Left ventricle myocardium superior (tissue), 1 donor: Measurements from ENCODE around the gene ARAP3. TPM values are rescaled to one million over a fixed set of nuclear protein-coding genes. Genes with fewer than 3 reads are reported as not detected.

Source experiments
- ATAC-seq: fragments of 200-7000 bp; cut with Tn5 transposase; one replicate; pipeline ENCODE4 v1.9.1; 2020; ENCODE audit warnings: mild to moderate bottlenecking, moderate library complexity
- DNase-seq: peaks from one replicate; pipeline ENCODE4 v3.0.0-alpha.2; 2020
- intact Hi-C: fragments of 100-400 bp; cut with micrococcal nuclease; formaldehyde crosslinking; loops from one replicate; pipeline ENCODE4 v1.11.0; 2022
- total RNA-seq: library from RNA; stranded (reverse); fragmentation: NEBNext Ultra II Directional; extraction: Animal tissue kit (Norgen Biotek cat#: 25700); gene quantifications from one replicate; pipeline ENCODE4 v1.2.1, GENCODE V29; 2021
- donor health status: DM: no; HTN: yes; CAD: no; lungs with severe emphysema.

Gene ARAP3
- total RNA-seq, 1 donor from 2014 or later = 13.2 TPM

DNA sequence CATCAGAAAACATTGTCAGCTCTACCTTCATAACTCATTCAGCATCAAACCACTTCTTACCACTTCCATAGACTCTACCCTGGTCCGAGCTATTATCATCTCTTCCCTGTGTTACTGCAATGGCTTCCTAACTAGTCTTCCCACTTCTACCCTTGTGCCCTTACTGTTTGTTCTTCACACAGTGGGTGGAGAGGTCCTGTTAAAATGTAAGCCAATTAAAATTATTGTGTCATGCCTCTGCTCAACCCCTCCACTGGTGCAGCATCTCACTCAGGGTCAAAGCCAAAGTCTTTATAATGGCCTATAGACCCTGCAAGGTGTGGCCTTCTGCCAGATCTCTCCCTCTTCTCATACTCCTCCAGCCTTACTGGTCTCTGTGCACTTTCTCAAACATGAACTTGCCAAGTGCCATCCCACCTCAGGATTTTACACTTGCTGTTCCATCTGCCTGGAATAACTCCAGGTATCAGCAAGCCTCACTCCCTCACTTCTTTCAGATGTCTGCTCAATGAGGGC, 22.8 kb upstream of the ARAP3 start:
- intact Hi-C loops = loop anchor here (10.0 kb wide), 1 partner anchor 60 kb away; no protein-coding TSS in a partner anchor
- ATAC-seq = no peak
- no peak for DNase-seq

DNA sequence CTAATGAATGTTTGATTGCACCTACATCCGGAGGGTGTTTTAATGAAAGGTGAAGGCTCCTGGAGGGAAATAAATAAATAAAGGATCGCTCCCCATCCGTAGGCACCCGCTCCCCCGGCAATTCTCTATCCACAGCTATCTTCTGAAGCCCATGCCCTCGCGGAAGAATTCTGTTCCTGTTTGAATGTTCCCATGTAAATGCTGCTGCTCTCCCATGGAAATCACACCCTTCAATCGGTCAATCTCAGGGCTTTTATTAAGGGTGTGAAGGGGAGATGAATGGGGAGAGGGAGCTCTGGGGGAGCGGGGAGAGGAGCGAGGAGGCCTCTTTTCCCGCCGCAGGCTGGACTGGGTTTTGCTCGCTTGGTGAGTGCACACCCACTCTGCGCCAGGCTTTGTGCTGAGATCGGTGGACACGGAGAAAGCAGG, 21.1 kb upstream of the ARAP3 start:
- intact Hi-C loops = loop anchor here (2.0 to 10.0 kb wide), 2 partner anchors 62 to 176 kb away; partner anchors contain the start of gene PCDH1
- no peak for ATAC-seq
- no peak for DNase-seq

DNA sequence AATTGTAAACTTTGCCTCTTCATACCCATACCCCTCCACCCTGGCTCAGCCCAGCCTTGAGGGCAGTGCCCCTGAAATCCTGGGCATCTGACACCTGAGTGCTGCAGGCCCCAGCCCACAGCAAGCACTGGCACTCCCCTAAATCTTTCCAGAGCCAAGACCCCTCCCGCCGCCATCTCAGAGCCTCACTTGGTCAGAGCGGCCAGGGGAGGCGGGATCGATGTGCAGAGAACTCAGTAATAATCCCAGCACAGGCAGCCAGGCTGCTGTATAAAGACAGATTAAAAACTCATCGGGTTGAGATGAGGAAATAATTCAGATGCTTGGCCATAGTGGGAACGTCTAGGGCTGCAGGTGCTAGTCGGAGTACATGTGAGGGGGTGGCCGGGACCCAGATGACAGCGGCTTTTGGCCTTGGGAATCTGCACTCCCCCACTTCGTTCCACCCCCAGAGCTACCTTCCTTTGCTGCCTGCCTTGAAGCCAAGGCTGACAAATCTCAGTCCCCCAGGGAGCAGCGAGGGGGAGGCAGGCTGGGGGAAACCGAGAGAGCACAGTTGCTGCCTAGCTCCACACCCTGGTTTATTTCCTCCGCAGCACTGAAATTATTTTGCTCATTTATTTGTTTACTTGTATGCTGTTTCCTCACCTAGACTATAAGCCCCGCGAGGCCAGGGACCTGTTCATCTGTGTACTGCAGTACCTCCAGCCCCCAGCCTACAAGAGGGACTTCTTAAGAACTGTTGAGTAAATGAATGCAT, 19.5 kb upstream of the ARAP3 start:
- ATAC-seq = peak; percentile 14
- intact Hi-C loops = loop anchor here (2.0 to 10.0 kb wide), 2 partner anchors 63 to 177 kb away; partner anchors contain the start of gene PCDH1
- no peak for DNase-seq

DNA sequence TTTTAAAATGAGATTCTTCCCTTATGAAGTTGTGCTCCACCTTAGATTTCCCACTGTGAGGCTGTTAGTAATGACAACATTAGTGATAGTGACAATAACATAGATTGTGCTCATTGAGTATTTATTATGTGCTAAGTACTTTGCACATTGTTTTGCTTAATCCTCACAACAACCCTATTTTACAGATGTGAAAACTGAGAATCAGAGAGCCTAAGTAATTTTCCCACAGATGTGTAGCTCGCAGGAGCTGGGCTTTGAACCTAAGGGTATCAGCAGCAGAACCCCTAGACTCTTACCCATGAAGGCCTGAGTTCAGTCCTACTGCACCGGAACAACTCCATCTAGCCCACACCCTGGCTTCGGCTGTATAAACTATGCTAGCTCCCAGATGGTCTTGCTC, 15.6 kb upstream of the ARAP3 start:
- intact Hi-C loops = loop anchor here (5.0 kb wide), 1 partner anchor 260 kb away; the partner anchor contains the start of gene PCDH12
- ATAC-seq (no peak), DNase-seq (no peak)

DNA sequence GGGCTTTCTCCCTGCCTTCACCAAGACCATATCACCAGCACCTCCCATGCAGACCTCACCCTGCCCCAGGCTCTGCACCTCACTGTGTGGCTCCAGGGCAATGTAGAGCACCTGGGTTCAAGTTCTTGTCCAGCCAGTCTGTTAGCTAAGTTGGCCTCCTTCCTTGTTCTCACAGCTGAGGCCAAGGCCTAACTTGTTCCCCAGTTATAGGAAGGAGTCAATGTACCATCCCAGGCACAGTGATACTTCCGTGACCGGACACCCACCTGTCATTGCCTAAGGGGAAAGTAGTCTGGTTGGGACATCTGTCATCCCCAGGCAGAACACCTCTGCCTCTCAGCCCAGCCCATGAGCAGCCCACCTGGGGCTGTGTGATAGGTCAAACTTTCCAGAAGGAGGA, 14.4 kb upstream of the ARAP3 start:
- no peak for ATAC-seq
- no peak for DNase-seq
- intact Hi-C loops = loop anchor here (5.0 kb wide), 1 partner anchor 261 kb away; the partner anchor contains the start of gene PCDH12

DNA sequence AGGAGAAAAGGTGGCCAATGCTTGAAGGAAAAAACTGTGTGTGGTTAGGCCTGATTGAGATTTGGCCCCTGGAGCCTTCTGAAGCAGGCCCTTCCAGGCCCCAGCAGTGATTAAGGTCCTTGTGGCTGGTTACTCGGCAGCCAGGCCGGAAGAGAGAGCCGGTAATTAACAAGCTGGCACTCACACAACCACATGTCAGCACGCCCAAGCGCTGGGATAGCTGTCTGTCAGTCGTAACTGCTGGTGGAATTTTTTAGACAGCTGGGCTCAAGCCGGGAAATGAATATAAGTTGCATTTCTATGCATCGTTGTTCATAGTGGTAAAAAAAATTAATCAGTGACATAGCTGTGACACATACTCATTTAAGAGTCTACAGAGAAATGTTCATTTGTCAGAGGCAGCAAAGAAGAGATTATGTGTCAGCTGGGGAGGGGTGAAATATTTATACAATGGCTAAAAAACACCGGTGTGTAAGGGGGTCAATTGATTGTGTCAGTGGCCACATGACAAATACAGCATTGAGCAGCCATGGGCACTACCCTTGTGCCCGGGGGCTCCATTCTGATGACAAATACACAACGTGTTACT, 13.7 kb upstream of the ARAP3 start:
- intact Hi-C loops = loop anchor here (5.0 kb wide), 1 partner anchor 262 kb away; the partner anchor contains the start of gene PCDH12
- DNase-seq (peak; percentile 78), ATAC-seq (peak; percentile 88)

DNA sequence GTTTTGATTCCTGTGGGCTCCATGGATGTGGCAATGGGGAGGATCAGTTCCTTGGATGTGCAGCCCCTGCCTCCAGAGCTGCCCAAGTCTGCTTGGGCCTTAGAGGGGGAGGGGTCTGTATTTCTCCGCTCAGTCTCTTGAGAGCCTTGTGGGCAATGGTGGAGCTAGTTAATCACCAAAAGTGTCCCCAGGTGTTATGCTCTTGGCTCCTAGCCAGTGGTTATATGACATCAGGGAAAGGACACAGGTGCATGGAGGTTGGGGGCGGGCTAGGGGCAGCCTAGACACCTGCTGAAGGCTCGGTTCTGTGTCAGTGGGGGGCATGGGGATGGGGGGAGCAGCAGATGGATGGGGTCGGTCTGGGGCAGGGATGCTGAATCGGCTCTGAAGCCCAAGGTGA, 12.4 kb upstream of the ARAP3 start:
- intact Hi-C loops = no loop called here
- DNase-seq (no peak), ATAC-seq (no peak)

DNA sequence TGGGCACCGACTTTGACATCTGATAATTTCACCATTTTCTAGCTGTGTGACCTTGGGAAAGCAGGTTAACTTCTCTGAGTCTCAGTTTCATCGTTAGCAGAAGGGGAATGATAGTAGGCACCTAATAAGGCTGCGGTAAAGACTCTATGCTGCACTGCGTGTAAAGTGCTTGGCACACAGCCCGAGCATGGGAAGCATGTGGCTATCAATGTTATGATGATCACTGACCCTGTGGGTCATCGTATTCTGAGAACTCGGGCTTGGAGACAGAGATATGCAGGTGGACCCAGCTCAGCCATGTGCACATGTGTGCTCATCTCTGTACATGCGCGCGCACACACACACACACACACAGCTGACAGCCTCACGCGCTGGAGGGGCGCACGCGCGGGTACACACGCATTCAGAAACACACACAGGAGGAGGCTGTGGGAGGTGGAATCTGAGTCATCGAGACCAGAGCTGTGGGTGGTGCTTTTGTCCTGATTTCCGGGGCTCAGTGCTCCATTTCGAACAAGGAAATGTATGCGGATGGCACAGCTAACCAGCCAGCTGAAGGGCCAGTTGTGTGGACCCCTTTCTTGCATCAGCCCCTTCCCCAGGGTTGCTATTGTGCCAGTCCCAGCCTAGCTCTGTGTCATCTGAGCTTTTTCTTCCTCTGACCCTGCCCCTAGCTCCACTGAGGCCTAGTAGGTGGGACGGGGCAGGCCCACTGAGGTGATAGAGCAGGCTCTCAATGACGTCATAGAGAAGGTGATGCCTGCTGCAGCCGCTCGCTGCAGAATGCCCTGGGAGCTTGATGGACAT, 11.1 kb upstream of the ARAP3 start:
- DNase-seq (no peak), ATAC-seq (no peak)
- intact Hi-C loops = no loop called here

DNA sequence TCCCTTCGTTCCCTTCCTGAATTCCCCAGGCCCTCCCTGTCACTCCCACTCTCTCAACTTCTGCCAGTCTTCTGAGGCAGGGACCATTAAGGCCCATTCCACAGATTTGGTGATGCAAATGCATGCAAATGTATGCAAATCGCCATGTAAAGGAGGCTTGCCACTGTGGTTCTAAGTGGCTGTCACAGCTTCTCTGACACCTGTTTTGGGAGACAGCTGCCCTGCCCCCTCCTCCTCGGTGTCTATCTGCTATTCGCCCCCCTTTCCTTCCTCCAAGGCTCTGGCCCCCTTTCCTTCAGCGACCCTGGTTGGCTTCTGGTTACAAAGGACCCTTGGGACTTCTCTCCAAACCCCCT, 10.5 kb upstream of the ARAP3 start:
- intact Hi-C loops = no loop called here
- no peak for ATAC-seq
- DNase-seq = no peak

DNA sequence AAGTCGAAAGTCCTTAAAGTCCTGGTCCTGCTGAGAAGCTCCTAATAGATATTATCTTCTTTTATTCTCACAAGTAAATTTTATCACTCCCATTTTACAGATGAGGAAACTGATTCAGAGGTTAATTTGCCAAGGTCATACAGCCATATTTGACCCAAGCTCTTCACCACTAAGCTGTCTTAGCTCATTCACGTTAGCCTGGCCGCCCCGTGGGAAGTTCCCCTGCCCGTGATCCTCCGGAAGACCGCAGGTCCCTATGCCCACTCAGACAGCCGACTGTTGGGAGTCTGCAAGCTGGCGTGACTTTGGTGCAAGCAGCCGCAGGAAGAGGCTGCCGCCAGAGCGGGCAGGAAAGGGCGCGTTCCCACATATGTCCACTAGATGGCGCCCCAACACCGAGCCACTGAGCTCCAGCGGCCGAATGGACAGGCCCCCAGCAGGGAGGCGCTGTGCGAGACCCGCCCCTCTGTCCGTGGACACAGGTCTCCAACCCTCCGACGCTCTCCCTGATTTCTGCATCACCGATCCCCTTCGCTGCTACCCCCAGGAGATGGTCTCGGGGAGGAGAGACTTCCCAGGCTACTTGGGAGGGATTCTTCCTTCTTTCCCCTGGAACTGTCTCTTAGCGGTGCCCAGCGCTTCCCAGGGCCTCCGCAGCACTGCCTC, 10.0 kb upstream of the ARAP3 start:
- intact Hi-C loops = no loop called here
- DNase-seq (peak; percentile 91), ATAC-seq (peak; percentile 90)

DNA sequence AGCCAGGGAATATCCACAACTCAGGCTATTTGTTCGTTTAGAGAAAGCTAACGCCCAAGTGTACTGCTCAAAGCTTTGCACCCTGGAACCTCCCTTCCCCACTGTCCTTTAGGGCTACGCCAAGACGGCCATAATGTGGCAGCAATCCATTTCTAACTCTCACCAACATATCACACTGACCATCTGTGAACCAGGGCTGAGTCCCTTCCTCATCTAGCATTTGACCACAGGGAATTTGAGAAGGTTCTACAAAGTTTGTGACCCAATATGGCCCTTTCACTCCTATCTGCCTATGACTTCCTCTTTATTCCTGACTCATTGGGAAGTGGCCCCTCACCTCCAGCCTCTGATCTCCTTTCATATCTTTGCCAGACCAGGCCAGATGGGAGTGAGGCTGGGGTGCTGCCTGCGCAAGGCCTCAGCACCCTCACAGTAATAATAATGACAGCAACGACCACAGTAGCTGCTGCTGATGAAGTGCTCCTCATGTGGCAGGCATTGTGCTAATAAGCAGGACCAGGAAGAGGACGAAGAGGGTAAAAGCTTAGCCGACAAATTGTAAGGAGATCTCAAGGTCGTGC, 9.3 kb upstream of the ARAP3 start:
- intact Hi-C loops = no loop called here
- ATAC-seq = no peak

DNA sequence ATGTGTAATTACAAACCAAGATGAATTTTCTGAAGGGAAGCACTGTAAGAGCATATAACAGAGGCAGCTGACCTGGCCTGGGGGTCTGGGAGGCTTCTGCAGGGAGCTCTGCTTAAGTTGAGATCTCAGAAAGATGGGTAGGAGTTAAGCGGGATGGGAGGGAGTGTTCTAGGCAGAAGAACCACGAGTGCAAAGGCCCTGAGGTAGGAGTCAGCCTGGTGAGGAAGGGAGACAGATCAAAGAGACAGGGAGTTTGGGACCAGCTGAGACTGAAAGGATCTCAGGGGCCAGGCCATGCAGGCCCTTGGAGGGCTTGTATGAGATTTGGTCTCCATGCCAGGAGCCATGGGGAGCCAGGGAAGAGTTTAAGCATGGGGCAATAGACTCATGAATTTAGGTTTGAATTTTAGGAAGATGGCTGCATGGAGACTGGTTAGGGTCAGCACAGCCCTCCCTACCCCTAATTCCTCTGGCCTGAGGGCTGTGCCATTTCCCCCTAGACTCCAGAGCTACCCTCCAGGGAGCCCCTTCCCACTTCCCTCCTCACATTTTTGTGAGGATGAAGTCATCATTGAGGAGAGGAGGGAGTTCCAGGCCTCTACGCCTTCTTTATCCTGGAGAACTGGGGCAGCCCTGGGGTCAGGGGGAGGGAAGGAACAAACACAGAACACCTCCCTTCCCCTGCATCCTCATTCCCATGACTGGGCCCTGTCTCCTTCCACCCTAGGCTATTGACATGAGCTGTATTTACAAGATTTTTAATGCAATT, 4.8 kb upstream of the ARAP3 start:
- no peak for ATAC-seq
- no peak for DNase-seq
- intact Hi-C loops = no loop called here

More for the DNA sequence above, 9.3 kb upstream of the ARAP3 start:
- no peak for DNase-seq

DNA sequence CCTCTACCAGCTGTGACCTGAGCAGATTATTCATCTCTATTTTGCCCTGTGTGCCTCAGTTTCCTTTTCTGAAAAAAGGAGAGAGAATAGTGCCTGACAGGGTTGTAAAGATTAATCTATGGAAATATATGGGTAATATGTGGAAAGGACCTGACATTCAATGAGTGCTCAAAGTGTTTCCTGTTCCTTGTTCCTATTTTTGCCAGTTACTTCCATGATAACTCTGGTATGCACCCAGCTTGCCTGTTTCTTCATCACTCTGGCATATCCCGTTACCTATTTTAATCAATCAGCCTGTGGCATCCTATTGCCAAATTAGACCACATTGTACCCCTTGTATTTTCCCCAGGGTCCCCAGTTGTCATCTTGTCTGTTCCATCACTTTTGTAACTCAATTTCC, 3.6 kb upstream of the ARAP3 start:
- ATAC-seq (no peak), DNase-seq (no peak)
- intact Hi-C loops = no loop called here

DNA sequence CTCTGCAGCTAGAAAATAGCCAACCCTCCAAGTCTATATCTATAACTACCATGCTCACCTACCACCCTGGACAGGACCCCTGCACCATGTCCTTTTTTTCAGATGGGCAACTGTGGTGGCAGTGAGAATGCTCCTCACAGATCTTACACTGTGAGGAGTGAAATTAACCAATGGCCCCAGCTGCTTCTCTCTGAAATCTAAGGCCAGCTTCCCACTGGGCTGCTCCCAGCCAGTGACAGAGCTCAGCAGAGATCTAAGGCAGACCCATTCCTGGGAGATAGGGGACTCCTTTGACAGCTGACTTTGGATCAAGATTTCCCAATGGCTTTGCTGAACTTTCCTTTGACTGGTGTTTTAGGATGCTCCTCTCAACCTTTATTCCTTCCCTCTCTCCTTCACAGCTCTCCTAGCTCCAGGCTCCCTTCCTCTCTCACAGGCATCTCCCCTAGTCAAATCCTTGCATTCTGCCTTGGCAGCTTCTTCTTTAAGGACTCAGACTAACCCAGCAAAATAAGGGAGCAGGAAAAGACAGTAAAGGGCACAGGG, 1.6 kb upstream of the ARAP3 start:
- intact Hi-C loops = no loop called here
- no peak for ATAC-seq

DNA sequence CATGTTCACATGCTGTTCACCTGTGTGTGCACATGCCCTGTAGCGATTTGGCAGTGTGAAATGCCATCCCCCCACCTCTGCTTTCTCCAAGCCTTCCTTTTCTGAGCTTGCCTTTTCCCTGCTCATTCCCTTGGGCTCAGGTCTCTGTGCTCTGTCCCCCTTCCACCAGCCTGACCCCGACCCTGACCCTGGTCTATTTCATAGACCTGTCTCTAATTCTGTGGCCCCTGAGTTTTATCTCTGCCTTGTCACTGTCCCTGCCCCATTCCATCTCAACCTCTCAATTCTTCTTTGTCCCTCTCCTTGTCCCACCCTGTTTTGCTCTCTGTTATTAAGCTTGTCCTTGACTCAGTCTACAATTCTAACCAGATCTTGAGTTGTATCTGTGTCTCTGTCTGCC, 735 bp downstream of the ARAP3 start:
- no peak for ATAC-seq
- DNase-seq = no peak
- intact Hi-C loops = no loop called here

More for the DNA sequence above, 1.6 kb upstream of the ARAP3 start:
- no peak for DNase-seq

DNA sequence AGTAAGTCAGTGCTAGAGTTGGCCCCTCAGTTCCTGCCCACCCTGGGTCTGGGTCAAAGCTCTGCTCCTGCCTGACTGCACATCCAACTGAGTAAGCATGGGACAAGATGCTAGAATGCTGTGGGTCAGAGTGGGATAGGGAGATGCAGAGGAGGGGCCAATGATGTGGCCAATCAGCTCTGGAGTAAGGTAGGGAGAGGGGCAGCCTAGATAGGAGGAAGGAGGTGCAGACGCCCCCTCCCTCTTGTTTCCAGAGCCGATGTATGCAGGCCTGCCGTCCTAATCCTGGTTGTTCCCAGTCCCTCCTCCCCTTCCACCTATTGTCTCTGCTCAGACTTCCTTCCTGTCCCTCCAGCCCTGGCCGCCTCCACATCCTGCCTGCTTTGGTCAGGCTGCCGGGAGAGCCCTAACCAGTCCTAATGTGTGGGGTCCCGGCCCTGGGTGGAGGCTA, 1.3 kb downstream of the ARAP3 start:
- intact Hi-C loops = no loop called here
- ATAC-seq (peak; percentile 47), DNase-seq (peak; percentile 71)

DNA sequence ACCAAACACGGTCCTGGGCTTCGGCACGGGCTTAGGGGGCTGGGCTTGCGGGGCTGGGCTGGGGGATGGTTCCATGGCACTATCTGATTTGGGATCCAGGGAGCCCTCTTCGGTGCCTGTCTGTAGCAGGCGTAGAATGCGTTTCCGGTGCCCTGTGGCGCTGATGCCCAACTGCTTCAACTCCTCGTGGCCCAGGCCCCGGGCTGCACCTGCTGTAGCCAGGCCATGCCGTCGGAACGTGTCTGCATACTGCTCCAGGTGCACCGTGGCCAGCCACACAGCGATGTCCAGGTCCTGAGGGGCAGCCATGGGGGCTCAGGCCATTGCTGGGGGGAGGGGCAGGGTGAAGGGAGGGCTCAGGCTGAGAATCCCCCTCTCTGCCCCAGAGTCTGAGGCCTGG, 1.9 kb downstream of the ARAP3 start:
- DNase-seq (no peak), ATAC-seq (no peak)
- intact Hi-C loops = no loop called here

DNA sequence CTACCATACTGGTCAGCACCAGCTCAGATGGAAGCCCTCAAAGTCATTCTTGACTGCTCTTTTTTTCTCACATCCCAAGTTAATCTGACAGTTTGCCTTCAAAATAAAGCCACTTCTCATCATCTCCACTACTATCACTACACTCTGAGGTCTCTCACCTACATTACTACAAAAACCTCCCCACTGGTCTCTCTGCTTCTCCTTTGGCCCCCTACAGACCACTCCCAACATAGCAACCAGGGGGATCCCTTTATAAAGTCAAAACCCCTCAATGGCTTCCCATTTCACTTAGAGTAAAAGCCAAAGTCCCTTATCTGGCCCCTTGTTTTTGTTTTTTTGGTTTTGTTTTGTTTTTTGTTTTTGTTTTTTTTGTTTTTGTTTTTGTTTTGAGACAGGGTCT, 4.6 kb downstream of the ARAP3 start:
- intact Hi-C loops = no loop called here
- no peak for ATAC-seq

More for the DNA sequence above, 4.6 kb downstream of the ARAP3 start:
- no peak for DNase-seq
